Vagina (tissue), 2 donors: ENCODE measurements around the gene DGKB.

ENCODE experiments used
- CTCF ChIP-seq, 3 experiments: fragments of 450-650 bp in 2 of 3; fragments of 200-600 bp in 1 of 3; sonication (generic) in 1 of 3; IDR thresholded peaks; one replicate each; pipeline ENCODE4 v1.5.1; 2017 to 2019; ENCODE audit warnings: antibody characterized with exemption in 3 of 3, mild to moderate bottlenecking in 2 of 3, moderate library complexity in 2 of 3
- POLR2A ChIP-seq, 2 donors: fragments of 450-650 bp; IDR thresholded peaks; one replicate each; pipeline ENCODE4 v1.6.1; 2017; ENCODE audit warnings: antibody characterized with exemption in 2 of 2, mild to moderate bottlenecking in 2 of 2, moderate library complexity in 2 of 2

DNA sequence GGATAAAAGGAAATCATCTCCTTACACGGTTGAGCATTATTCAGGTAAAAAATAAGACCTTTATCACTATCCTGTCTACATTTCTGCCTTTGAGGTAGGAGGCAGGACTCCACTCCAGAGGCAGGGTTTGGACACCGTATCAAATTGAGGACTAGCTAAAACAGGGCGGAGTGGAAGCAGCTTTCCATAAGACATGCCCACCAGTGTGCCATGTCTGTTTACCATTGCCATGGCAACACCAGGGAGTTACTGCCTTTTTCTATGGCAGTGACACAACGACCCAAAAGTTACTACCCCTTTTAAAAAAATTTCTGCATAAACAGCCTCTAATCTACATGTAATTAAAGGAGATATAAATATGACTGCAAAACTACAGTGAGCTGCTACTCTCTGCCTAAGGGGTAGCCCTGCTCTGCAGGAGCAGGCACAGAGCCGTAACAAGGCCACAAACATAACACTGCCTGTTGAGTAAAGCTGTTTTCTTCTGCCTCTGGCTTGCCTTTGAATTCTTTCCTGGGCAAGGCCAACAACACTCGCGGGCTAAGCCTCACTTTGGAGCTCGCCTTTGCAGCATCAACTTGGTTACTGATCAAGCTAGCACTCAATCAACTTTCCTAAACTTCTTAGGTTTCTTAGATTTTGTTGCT, 26.5 kb downstream of the DGKB start:
- TF ChIP-seq CTCF (IDR thresholded peaks at IDR 0.05) = no peak
- no peak for TF ChIP-seq POLR2A (IDR thresholded peaks at IDR 0.05)
